ENCODE results near the gene LMAN2.
"Not testable (repeated sequence)": the region's sequence is repeated elsewhere in the genome, so short reads cannot be mapped to it uniquely, and the experiment has no call there.

Gene LMAN2

DNA sequence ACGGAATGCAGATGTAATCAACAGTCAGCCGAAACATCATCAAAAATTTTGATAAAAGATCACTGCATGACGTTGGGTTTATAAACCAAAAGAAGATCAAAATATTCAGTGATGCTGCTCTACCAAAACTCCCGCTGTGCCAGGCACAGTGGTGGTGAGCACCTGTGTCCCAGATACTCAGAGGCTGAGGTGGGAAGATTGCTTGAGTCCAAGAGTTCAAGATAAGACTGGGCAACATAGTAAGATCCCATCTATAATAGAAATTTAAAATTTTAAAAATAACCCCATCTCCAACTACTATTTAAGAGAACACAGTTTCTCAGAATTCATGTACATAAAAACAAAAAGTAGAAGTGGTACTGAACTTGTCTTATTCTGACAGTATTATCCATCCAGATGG, 3.8 kb downstream of the LMAN2 start:
- Histone ChIP-seq H3K79me2 (ENCODE audit: insufficient read depth, low read depth) (peaks cover 62% of the 10 kb centered on the region), H2AFZ (ENCODE audit: low read depth) (no peak overlapping the region), H3K4me1 (ENCODE audit: low read depth, poor library complexity, severe bottlenecking) (peaks cover 22% of the 10 kb centered on the region), H3K4me3 (IDR thresholded peaks at IDR 0.05; ENCODE audit: insufficient read depth, low read depth, low read length) (no peak overlapping the region), H4K20me1 (ENCODE audit: insufficient read depth) (no peaks in the 10 kb centered on the region), H3K36me3 (ENCODE audit: insufficient read depth) (0 out of 2 replicates have a peak, but pooled peaks cover 4% of the 10 kb centered on the region), H3K27ac (no peak overlapping the region), H3K9ac (no peak overlapping the region), H3K27me3 (ENCODE audit: insufficient read depth, low read depth) (no peaks in the 10 kb centered on the region), H3K4me2 (no peak overlapping the region)
- TF ChIP-seq, protein P1, sequence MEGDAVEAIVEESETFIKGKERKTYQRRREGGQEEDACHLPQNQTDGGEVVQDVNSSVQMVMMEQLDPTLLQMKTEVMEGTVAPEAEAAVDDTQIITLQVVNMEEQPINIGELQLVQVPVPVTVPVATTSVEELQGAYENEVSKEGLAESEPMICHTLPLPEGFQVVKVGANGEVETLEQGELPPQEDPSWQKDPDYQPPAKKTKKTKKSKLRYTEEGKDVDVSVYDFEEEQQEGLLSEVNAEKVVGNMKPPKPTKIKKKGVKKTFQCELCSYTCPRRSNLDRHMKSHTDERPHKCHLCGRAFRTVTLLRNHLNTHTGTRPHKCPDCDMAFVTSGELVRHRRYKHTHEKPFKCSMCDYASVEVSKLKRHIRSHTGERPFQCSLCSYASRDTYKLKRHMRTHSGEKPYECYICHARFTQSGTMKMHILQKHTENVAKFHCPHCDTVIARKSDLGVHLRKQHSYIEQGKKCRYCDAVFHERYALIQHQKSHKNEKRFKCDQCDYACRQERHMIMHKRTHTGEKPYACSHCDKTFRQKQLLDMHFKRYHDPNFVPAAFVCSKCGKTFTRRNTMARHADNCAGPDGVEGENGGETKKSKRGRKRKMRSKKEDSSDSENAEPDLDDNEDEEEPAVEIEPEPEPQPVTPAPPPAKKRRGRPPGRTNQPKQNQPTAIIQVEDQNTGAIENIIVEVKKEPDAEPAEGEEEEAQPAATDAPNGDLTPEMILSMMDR (conservative IDR thresholded peaks at IDR 0.05; ENCODE audit: low read depth, low read length): no peak

DNA sequence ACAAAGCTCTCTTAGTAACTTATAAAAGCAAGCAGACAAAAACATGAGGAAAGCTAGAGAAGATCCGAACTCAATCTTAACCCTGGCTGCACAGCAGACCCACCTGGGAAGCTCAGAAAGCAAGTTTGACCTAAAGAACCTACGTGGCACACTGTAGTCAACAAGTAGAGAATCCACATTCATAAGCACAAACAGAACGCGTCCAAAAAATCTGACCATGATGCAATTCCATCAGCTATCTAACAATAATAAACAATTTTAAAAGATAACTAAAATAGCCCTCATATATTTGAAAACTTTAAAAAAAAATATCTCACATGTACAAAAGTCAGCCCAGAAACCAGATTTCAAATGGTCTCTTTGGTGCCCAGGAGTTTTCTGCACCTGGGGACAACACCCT, 4.6 kb downstream of the LMAN2 start:
- Histone ChIP-seq H3K4me3 (IDR thresholded peaks at IDR 0.05; ENCODE audit: insufficient read depth, low read depth, low read length) (no peak overlapping the region), H3K27ac (no peak overlapping the region), H3K79me2 (ENCODE audit: insufficient read depth, low read depth) (peaks cover 62% of the 10 kb centered on the region), H3K27me3 (ENCODE audit: insufficient read depth, low read depth) (no peaks in the 10 kb centered on the region), H3K9ac (no peak overlapping the region), H3K4me2 (no peak overlapping the region), H2AFZ (ENCODE audit: low read depth) (no peak overlapping the region), H4K20me1 (ENCODE audit: insufficient read depth) (no peaks in the 10 kb centered on the region), H3K4me1 (ENCODE audit: low read depth, poor library complexity, severe bottlenecking) (peaks cover 22% of the 10 kb centered on the region), H3K36me3 (ENCODE audit: insufficient read depth) (0 out of 2 replicates have a peak, but pooled peaks cover 4% of the 10 kb centered on the region)
- TF ChIP-seq, protein P1 (conservative IDR thresholded peaks at IDR 0.05; ENCODE audit: low read depth, low read length): no peak

DNA sequence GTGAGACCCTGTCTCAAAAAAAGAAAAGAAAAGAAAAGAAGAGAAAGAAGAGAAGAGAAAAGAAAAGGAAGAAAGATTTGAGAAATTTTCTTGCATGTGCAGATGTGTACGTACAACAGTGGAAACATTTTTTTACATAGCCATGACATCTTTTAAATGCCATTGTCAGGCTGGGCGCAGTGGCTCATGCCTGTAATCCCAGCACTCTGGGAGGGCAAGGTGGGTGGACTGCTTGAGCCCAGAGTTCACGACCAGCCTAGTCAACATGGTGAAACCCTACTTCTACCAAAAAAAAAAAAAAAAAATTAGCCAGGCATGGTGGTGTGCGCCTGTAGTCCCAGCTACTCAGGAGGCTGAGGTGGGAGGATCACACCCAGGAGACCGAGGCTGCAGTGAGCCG, 6.6 kb downstream of the LMAN2 start:
- no peak overlapping the region for H3K9ac ChIP-seq
- no peaks in the 10 kb centered on the region for H4K20me1 ChIP-seq (ENCODE audit: insufficient read depth)
- TF ChIP-seq, protein P1 (conservative IDR thresholded peaks at IDR 0.05; ENCODE audit: low read depth, low read length): no peak
- H3K4me3 ChIP-seq (IDR thresholded peaks at IDR 0.05; ENCODE audit: insufficient read depth, low read depth, low read length): no peak overlapping the region
- H3K4me1 ChIP-seq (ENCODE audit: low read depth, poor library complexity, severe bottlenecking): peaks cover 15% of the 10 kb centered on the region
- H3K4me2 ChIP-seq: no peak overlapping the region
- H3K27me3 ChIP-seq (ENCODE audit: insufficient read depth, low read depth): no peaks in the 10 kb centered on the region
- peaks cover 48% of the 10 kb centered on the region for H3K79me2 ChIP-seq (ENCODE audit: insufficient read depth, low read depth)
- 0 out of 2 replicates have a peak, but pooled peaks cover 4% of the 10 kb centered on the region for H3K36me3 ChIP-seq (ENCODE audit: insufficient read depth)
- H3K27ac ChIP-seq: no peak overlapping the region
- no peak overlapping the region for H2AFZ ChIP-seq (ENCODE audit: low read depth)

DNA sequence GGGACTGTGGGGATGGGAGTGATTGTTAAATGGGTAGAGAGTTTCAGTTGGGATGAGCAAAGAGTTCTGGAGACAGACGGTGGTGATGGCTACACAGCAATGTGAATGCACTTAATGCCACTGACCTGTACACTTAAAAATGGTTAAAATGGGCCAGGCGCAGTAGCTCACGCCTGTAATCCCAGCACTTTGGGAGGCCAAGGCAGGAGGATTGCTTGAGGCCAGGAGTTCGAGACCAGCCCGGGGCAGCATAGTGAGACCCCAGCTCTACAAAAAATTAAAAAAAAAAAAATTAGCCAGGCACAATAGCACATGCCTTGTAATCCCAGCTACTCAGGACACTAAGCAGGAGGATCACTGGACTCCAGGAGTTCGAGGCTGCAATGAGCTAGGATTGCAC, 7.7 kb downstream of the LMAN2 start:
- TF ChIP-seq, protein P1 (conservative IDR thresholded peaks at IDR 0.05; ENCODE audit: low read depth, low read length): no peak
- Histone ChIP-seq H2AFZ (ENCODE audit: low read depth) (no peak overlapping the region), H3K9ac (no peak overlapping the region), H3K27me3 (ENCODE audit: insufficient read depth, low read depth) (no peaks in the 10 kb centered on the region), H4K20me1 (ENCODE audit: insufficient read depth) (no peaks in the 10 kb centered on the region), H3K79me2 (ENCODE audit: insufficient read depth, low read depth) (peaks cover 38% of the 10 kb centered on the region), H3K36me3 (ENCODE audit: insufficient read depth) (0 out of 2 replicates have a peak, but pooled peaks cover 4% of the 10 kb centered on the region), H3K27ac (no peak overlapping the region), H3K4me1 (ENCODE audit: low read depth, poor library complexity, severe bottlenecking) (peaks cover 4% of the 10 kb centered on the region), H3K4me2 (no peak overlapping the region), H3K4me3 (IDR thresholded peaks at IDR 0.05; ENCODE audit: insufficient read depth, low read depth, low read length) (no peak overlapping the region)

DNA sequence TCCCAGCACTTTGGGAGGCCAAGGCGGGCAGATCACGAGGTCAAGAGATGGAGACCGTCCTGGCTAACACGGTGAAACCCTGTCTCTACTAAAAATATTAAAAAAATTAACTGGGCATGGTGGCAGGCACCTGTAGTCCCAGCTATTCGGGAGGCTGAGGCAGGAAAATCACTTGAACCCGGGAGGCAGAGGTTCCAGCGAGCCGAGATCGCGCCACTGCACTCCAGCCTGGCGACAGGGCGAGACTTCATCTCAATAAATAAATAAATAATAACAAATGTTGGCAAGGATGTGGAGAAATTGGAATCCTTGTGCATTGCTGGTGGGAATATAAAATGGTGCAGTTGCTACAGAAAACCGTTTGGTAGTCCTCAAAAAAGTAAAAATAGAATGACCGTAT, 8.5 kb downstream of the LMAN2 start:
- H3K36me3 ChIP-seq (ENCODE audit: insufficient read depth): not testable (repeated sequence)

More for the DNA sequence above, 8.5 kb downstream of the LMAN2 start:
- not testable (repeated sequence) for H3K27ac ChIP-seq; H2AFZ ChIP-seq (ENCODE audit: low read depth); H3K4me2 ChIP-seq; H3K4me3 ChIP-seq (IDR thresholded peaks at IDR 0.05; ENCODE audit: insufficient read depth, low read depth, low read length); H3K27me3 ChIP-seq (ENCODE audit: insufficient read depth, low read depth); H4K20me1 ChIP-seq (ENCODE audit: insufficient read depth); H3K9ac ChIP-seq; H3K4me1 ChIP-seq (ENCODE audit: low read depth, poor library complexity, severe bottlenecking)
- H3K79me2 ChIP-seq (ENCODE audit: insufficient read depth, low read depth): peaks cover 32% of the 10 kb centered on the region

All from KMS-11 (cell line).